ENCODE results near the gene GAB3. TPM values are rescaled to one million over a fixed set of nuclear protein-coding genes. Genes with fewer than 3 reads are reported as not detected.
"Not testable (repeated sequence)": the region's sequence is repeated elsewhere in the genome, so short reads cannot be mapped to it uniquely, and the experiment has no call there.

The GAB3 gene
- total RNA-seq, 2 donors from 2014 or later: 17.7 to 18.4 TPM

GRCh38 chrX:154695911-154696675 is 54.8 kb downstream of the GAB3 start:
- H3K27ac Mint-ChIP-seq: no peak overlapping the region
- H3K27me3 Mint-ChIP-seq: no peaks in the 10 kb centered on the region
- DNase-seq: no peak
- no peak for ATAC-seq
- no peaks in the 10 kb centered on the region for H3K9me3 ChIP-seq (ENCODE audit: control insufficient read depth, low read length, poor library complexity, severe bottlenecking)
- peaks cover 8% of the 10 kb centered on the region for H3K4me1 Mint-ChIP-seq
- H3K36me3 Mint-ChIP-seq (ENCODE audit: low read depth): no peaks in the 10 kb centered on the region
- no peak overlapping the region for H3K4me3 Mint-ChIP-seq

GRCh38 chrX:154693394-154693793 is 57.5 kb downstream of the GAB3 start:
- DNase-seq: no peak
- Mint-ChIP-seq H3K36me3 (ENCODE audit: low read depth) (no peaks in the 10 kb centered on the region), H3K27ac (peak overlapping the region; percentile 49), H3K4me3 (no peak overlapping the region), H3K27me3 (no peaks in the 10 kb centered on the region), H3K4me1 (peaks cover 5% of the 10 kb centered on the region)
- H3K9me3 ChIP-seq (ENCODE audit: control insufficient read depth, low read length, poor library complexity, severe bottlenecking): no peaks in the 10 kb centered on the region
- ATAC-seq: peak; percentile 85

- H3K4me3 Mint-ChIP-seq; H3K27me3 Mint-ChIP-seq; DNase-seq; H3K27ac Mint-ChIP-seq; H3K36me3 Mint-ChIP-seq (ENCODE audit: low read depth); H3K9me3 ChIP-seq (ENCODE audit: control insufficient read depth, low read length, poor library complexity, severe bottlenecking); ATAC-seq: not testable (repeated sequence)
- H3K4me1 Mint-ChIP-seq: peaks cover 11% of the 10 kb centered on the region
Measured at GRCh38 chrX:154690438-154690837, 60.4 kb downstream of the GAB3 start.

- not testable (repeated sequence) for H3K27ac Mint-ChIP-seq; H3K4me3 Mint-ChIP-seq; H3K4me1 Mint-ChIP-seq; DNase-seq; H3K9me3 ChIP-seq (ENCODE audit: control insufficient read depth, low read length, poor library complexity, severe bottlenecking); H3K27me3 Mint-ChIP-seq; ATAC-seq; H3K36me3 Mint-ChIP-seq (ENCODE audit: low read depth)
Measured at GRCh38 chrX:154672084-154672483, 78.8 kb downstream of the GAB3 start.

- H3K9me3 ChIP-seq (ENCODE audit: control insufficient read depth, low read length, poor library complexity, severe bottlenecking); ATAC-seq; H3K36me3 Mint-ChIP-seq (ENCODE audit: low read depth); H3K27ac Mint-ChIP-seq; H3K4me1 Mint-ChIP-seq; H3K27me3 Mint-ChIP-seq; H3K4me3 Mint-ChIP-seq; DNase-seq: not testable (repeated sequence)
Measured at GRCh38 chrX:154670848-154671247, 80.0 kb downstream of the GAB3 start.

- no peak overlapping the region for H3K27ac Mint-ChIP-seq
- H3K4me1 Mint-ChIP-seq: peaks cover 4% of the 10 kb centered on the region
- H3K9me3 ChIP-seq (ENCODE audit: control insufficient read depth, low read length, poor library complexity, severe bottlenecking): no peaks in the 10 kb centered on the region
- no peaks in the 10 kb centered on the region for H3K27me3 Mint-ChIP-seq
- no peaks in the 10 kb centered on the region for H3K36me3 Mint-ChIP-seq (ENCODE audit: low read depth)
- ATAC-seq: no peak
- DNase-seq: no peak
- peak overlapping the region; percentile 26 for H3K4me3 Mint-ChIP-seq
Measured at GRCh38 chrX:154661899-154662298, 89.0 kb downstream of the GAB3 start.

GRCh38 chrX:154661170-154661569 is 89.7 kb downstream of the GAB3 start:
- Mint-ChIP-seq H3K4me1 (peaks cover 4% of the 10 kb centered on the region), H3K36me3 (ENCODE audit: low read depth) (no peaks in the 10 kb centered on the region), H3K27ac (no peak overlapping the region), H3K4me3 (no peak overlapping the region), H3K27me3 (no peaks in the 10 kb centered on the region)
- ATAC-seq: no peak
- no peak for DNase-seq
- H3K9me3 ChIP-seq (ENCODE audit: control insufficient read depth, low read length, poor library complexity, severe bottlenecking): no peaks in the 10 kb centered on the region

- ATAC-seq: no peak
- no peaks in the 10 kb centered on the region for H3K27me3 Mint-ChIP-seq
- no peak overlapping the region for H3K4me3 Mint-ChIP-seq
- H3K9me3 ChIP-seq (ENCODE audit: control insufficient read depth, low read length, poor library complexity, severe bottlenecking): no peaks in the 10 kb centered on the region
- peaks cover 4% of the 10 kb centered on the region for H3K4me1 Mint-ChIP-seq
- H3K27ac Mint-ChIP-seq: no peak overlapping the region
- H3K36me3 Mint-ChIP-seq (ENCODE audit: low read depth): no peaks in the 10 kb centered on the region
- DNase-seq: no peak
Measured at GRCh38 chrX:154660541-154660940, 90.3 kb downstream of the GAB3 start.

GRCh38 chrX:154658957-154659356 is 91.9 kb downstream of the GAB3 start:
- Mint-ChIP-seq H3K4me3 (no peak overlapping the region), H3K36me3 (ENCODE audit: low read depth) (no peaks in the 10 kb centered on the region), H3K4me1 (peaks cover 4% of the 10 kb centered on the region), H3K27me3 (no peaks in the 10 kb centered on the region), H3K27ac (no peak overlapping the region)
- DNase-seq (no peak), ATAC-seq (no peak)
- no peaks in the 10 kb centered on the region for H3K9me3 ChIP-seq (ENCODE audit: control insufficient read depth, low read length, poor library complexity, severe bottlenecking)

- DNase-seq: no peak
- Mint-ChIP-seq H3K27ac (no peak overlapping the region), H3K4me1 (peaks cover 4% of the 10 kb centered on the region), H3K4me3 (no peak overlapping the region), H3K36me3 (ENCODE audit: low read depth) (no peaks in the 10 kb centered on the region), H3K27me3 (no peaks in the 10 kb centered on the region)
- no peak for ATAC-seq
- H3K9me3 ChIP-seq (ENCODE audit: control insufficient read depth, low read length, poor library complexity, severe bottlenecking): no peaks in the 10 kb centered on the region
Measured at GRCh38 chrX:154658187-154658586, 92.7 kb downstream of the GAB3 start.

GRCh38 chrX:154657226-154657805 is 93.6 kb downstream of the GAB3 start:
- Mint-ChIP-seq H3K36me3 (ENCODE audit: low read depth) (no peaks in the 10 kb centered on the region), H3K4me3 (no peak overlapping the region), H3K4me1 (peaks cover 4% of the 10 kb centered on the region), H3K27ac (no peak overlapping the region), H3K27me3 (no peaks in the 10 kb centered on the region)
- no peaks in the 10 kb centered on the region for H3K9me3 ChIP-seq (ENCODE audit: control insufficient read depth, low read length, poor library complexity, severe bottlenecking)
- DNase-seq: no peak
- no peak for ATAC-seq

GRCh38 chrX:154655786-154656185 is 95.1 kb downstream of the GAB3 start:
- Mint-ChIP-seq H3K27me3 (no peaks in the 10 kb centered on the region), H3K36me3 (ENCODE audit: low read depth) (no peaks in the 10 kb centered on the region), H3K4me3 (no peak overlapping the region), H3K27ac (no peak overlapping the region), H3K4me1 (peaks cover 4% of the 10 kb centered on the region)
- no peaks in the 10 kb centered on the region for H3K9me3 ChIP-seq (ENCODE audit: control insufficient read depth, low read length, poor library complexity, severe bottlenecking)
- no peak for ATAC-seq
- DNase-seq: no peak

- Mint-ChIP-seq H3K36me3 (ENCODE audit: low read depth) (no peaks in the 10 kb centered on the region), H3K27me3 (no peaks in the 10 kb centered on the region), H3K27ac (no peak overlapping the region), H3K4me3 (no peak overlapping the region), H3K4me1 (peaks cover 4% of the 10 kb centered on the region)
- ATAC-seq (no peak), DNase-seq (no peak)
- no peaks in the 10 kb centered on the region for H3K9me3 ChIP-seq (ENCODE audit: control insufficient read depth, low read length, poor library complexity, severe bottlenecking)
Measured at GRCh38 chrX:154655346-154655745, 95.5 kb downstream of the GAB3 start.

- Mint-ChIP-seq H3K27me3 (no peaks in the 10 kb centered on the region), H3K4me3 (no peak overlapping the region), H3K4me1 (peaks cover 4% of the 10 kb centered on the region), H3K36me3 (ENCODE audit: low read depth) (no peaks in the 10 kb centered on the region), H3K27ac (no peak overlapping the region)
- ATAC-seq (no peak), DNase-seq (no peak)
- no peaks in the 10 kb centered on the region for H3K9me3 ChIP-seq (ENCODE audit: control insufficient read depth, low read length, poor library complexity, severe bottlenecking)
Measured at GRCh38 chrX:154654925-154655324, 96.0 kb downstream of the GAB3 start.
